Stimulated activated CD4-positive, alpha-beta T cell treated with anti-CD3 and anti-CD28 coated beads, TNF-alpha, amount 100 ng/mL, for 48 hours (primary cell): Measurements from ENCODE around the gene SATB2.

ENCODE experiments used
- DNase-seq, 3 donors: peaks; one replicate each; pipeline ENCODE4 v3.0.0-alpha.2; 2020; ENCODE audit warnings: low read depth in 3 of 3

Gene SATB2

GRCh38 chr2:199325881-199326280, 131.9 kb downstream of the SATB2 start:
- no peak for DNase-seq

DNA sequence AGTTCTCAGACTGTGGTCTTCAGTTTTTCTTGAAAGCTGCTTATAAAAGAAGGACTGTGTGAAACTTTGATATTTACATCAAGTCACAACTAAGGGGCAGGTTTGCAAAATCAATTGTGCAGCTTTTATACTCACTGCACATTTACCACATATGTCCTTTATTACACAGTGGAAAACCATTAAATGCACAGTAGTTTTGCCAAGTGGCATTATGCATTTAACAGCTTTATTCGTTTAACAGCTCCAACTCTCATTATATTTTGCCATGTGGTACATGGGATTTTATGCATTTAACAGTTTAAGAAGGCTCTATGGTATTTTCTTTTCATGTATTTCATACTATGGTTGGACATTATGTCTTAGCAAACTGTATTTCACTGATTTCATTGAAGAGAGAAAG, 135.6 kb downstream of the SATB2 start:
- no peak for DNase-seq

GRCh38 chr2:199317646-199318045, 140.1 kb downstream of the SATB2 start:
- no peak for DNase-seq

- no peak for DNase-seq
Measured at GRCh38 chr2:199316851-199317250, 140.9 kb downstream of the SATB2 start.

DNA sequence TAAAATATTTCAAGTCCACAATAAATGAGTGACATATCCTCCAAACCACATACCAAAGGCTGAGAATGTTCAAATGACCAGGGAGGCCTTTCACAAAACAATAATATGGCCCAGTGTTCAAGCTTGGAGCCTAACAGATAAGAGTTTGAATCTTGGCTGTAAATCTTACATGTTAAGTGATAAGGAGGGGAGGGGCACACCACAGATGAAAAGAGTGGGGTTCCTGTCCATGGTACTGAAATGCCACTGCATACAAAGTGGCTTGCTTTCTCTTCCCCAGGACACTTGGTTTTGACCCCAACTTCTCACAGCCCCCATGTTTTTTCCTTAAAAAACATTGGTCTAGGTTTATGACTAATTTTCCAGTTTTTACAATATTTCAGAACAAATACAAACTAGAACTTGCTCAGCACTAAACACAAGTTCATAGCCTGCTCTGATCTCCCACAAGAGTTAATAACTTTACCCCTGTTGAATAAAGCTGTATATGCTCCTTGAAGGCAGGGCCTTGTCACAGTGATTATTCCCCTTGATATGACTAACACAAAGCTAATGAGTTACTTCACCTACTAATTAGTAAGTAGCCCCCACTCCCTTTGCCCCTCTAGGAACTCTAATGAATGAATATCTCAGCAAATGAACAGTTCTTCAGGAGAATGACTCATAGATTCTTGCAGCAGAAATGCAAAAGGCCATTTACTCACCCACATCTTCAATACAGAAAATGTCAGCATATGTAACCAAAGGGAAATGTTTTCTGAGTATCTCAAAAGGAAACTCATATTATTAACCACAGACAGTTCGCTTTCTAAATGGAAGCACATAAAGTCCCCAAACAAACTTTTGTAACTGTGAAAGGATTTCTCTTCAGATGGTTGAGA, 142.2 kb downstream of the SATB2 start:
- no peak for DNase-seq

- DNase-seq, result no peak
Measured at GRCh38 chr2:199312931-199313330, 144.8 kb downstream of the SATB2 start.

- DNase-seq, result no peak
Measured at GRCh38 chr2:199310771-199311585, 146.8 kb downstream of the SATB2 start.

GRCh38 chr2:199309973-199310372, 147.8 kb downstream of the SATB2 start:
- no peak for DNase-seq

DNA sequence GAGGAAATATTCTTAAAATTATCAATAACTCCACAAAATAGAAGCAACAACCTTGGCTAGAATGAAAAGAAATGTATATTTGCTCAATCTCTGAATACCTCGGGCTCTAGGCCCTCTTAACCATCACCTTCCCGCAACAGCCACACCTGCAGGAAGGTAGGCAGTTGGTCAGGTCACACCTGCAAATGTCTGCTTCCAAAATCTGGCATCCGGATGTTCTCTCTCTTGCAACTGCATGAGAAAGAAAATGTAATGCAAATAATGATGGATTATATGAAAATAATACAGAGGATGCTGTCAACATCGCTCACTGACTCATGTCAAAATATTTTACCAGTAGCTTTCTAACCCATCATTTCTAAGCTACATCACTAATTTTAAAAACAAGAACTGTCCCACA, 148.3 kb downstream of the SATB2 start:
- no peak for DNase-seq

DNA sequence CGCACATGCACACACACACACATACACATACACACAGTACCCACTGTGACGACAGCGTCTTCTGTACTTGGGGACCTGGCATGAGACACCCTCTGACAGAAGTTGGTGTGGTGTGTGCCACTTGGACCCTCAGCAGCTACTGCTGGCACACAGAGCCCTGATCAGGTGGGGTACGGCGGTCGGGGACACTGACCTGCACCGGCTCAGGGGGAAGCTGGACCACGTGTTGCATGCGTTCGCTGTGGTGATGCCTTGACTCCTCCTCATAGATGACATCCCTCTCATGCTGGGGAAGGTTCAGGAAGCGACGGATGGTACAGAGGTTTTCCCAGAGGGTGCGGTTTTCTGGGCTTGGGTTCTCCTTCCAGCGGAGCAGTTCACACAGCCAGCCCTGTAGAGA, 149.2 kb downstream of the SATB2 start:
- DNase-seq, result no peak

DNA sequence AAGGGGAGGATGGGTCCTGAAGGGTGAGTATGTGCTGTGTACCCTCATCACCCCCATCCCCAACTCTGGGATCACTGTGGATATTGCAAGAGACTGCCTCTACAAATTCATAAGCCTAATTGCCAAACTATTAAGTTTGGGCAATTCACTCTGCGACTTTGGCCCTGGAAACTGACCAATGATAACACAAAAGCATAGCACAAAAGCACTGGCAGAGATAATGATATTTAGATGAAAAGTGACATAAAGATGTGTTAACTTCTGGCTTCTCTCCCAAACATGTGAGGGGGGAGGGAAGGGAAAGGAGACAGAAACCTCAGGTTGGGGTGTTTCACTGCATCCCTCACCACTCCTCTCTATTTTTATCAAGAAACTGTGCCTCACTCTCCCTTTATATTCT, 150.3 kb downstream of the SATB2 start:
- DNase-seq, result no peak

GRCh38 chr2:199306116-199306515, 151.6 kb downstream of the SATB2 start:
- DNase-seq, result no peak

GRCh38 chr2:199303728-199304177, 154.0 kb downstream of the SATB2 start:
- DNase-seq, result no peak

- DNase-seq, result no peak
Measured at GRCh38 chr2:199302851-199303250, 154.9 kb downstream of the SATB2 start.

GRCh38 chr2:199288424-199288823, 169.3 kb downstream of the SATB2 start:
- no peak for DNase-seq

GRCh38 chr2:199282309-199282708, 175.4 kb downstream of the SATB2 start:
- DNase-seq, result no peak

DNA sequence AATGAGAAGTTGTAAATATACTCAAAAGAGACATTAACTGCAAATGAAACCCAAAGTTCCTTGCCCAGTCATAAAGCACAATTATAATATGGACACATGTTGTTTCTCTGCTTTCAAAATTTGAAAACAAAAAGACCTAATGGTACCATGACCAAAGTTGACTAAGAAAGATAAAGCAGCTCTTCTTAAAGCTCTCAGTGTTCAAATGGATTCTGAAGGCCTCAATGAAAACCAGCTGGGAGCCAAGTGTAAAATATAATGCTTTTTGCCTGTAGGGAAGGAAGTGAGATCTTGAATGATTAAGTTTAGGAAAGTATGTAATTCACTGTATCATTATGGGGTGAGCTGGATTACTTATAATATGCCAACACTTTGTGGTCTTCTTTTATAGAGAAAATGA, 178.6 kb downstream of the SATB2 start:
- DNase-seq, result no peak

GRCh38 chr2:199278099-199278498, 179.6 kb downstream of the SATB2 start:
- no peak for DNase-seq

GRCh38 chr2:199273042-199273511, 184.7 kb downstream of the SATB2 start:
- DNase-seq, result no peak

GRCh38 chr2:199261936-199262335, 195.8 kb downstream of the SATB2 start:
- no peak for DNase-seq

- no peak for DNase-seq
Measured at GRCh38 chr2:199261239-199261638, 196.5 kb downstream of the SATB2 start.

GRCh38 chr2:199259671-199260070, 198.1 kb downstream of the SATB2 start:
- no peak for DNase-seq

- no peak for DNase-seq
Measured at GRCh38 chr2:199258291-199258690, 199.4 kb downstream of the SATB2 start.
